Right ventricle myocardium inferior (tissue), 1 donor: ENCODE data around the gene GRID1. TPM values are rescaled to one million over a fixed set of nuclear protein-coding genes. Genes with fewer than 3 reads are reported as not detected.

ENCODE experiments used
- ATAC-seq: fragments of 200-7000 bp; cut with Tn5 transposase; one replicate; pipeline ENCODE4 v1.9.1; 2020; ENCODE audit warnings: mild to moderate bottlenecking, moderate library complexity
- DNase-seq: peaks from one replicate; pipeline ENCODE4 v3.0.0; 2021; ENCODE audit errors: missing footprints
- intact Hi-C: fragments of 100-400 bp; cut with DNase I; formaldehyde crosslinking; loops from one replicate; pipeline ENCODE4 v1.11.0; 2022
- total RNA-seq: library from RNA; stranded (reverse); fragmentation: NEBNext Ultra II Directional; extraction: Animal tissue kit (Norgen Biotek cat#: 25700); gene quantifications from one replicate; pipeline ENCODE4 v1.2.1, GENCODE V29; 2021
- donor health status: DM: no; HTN: yes; CAD: no; lungs with severe emphysema.

GRID1 gene
- total RNA-seq, 1 donor from 2014 or later: 1.3 TPM

DNA sequence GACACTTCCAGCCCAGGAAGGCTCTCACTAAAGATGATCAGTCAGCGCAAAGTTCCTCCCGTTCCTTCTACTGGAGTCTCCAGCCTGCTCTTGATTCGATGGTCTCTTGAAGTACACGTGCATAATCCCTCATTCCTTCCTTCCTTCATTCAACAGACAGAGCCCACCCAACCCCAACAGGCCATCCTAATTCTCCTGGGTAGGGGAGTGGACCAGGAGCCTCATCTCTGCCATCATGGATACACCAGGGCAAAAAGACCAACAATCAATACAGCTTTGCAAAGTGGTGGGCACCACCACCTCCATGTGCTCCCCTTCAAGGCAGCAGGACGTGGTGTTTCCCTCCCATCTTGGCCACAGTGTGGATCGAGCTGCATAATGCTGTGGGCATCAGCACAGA, 446.3 kb downstream of the GRID1 start:
- ATAC-seq: no peak
- intact Hi-C loops: no loop called here
- DNase-seq: no peak

DNA sequence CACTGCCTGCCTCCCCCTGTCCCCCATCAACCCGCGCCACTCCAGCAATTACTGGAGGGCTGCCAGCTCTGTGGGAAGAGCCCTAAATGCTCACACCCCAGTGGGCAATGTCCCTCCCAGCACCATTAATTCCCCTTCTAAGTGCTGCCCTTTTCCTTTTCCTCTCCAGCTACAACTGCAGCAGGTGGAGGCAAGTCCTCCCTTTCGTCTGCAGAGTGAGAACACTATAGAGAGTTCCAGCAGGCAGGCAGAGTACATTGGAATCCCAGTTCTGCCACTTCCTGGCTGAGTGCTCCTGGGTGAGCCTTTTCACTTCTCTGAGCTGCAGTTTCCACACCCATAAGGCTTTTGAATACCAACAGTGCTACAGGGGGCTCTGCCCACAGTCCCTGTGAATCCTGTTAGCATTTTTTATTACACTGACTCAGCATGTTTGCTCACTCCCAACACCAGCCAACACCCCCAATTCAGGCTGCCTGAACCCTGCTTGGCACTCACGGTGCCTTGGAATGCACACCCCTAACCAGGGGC, 447.0 kb downstream of the GRID1 start:
- no peak for ATAC-seq
- intact Hi-C loops: no loop called here
- no peak for DNase-seq

DNA sequence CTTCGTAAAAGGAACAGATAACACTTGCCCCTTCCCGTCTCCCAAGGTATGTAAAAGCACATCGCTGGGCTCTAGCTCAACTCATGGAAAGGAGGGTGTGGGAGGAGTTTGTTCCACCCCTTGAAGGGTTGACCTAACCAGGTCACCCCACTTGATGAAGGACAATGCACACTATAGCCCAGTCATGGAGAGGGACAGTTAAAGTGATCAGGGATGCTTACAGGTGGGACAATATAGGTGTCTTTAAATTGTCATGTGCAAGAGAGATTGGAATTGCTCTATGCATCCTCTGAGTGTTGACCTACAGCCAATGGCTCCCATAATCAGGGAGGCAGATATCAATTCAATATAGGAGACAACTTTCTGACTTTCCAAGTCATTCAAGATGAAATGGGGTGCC, 448.2 kb downstream of the GRID1 start:
- intact Hi-C loops: no loop called here
- DNase-seq (no peak), ATAC-seq (no peak)

DNA sequence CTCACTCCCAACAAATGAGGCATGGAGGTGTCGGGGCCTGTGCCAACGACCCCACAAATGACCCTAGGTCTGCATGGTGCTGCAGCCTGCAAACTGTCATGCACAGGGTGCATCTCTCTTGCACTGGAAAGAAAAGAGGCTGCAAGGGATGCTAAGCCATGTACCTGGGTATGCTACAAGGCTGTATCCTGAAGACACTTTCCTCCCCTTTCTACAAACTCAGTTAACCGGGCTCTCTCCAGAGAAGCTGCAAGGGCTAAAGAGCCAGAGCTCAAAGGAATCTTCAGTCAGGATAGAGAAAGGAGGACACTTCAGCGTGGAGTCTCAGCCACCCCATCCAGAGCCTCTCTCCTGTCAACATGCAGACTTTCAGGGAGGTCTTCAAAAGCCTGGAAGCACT, 449.0 kb downstream of the GRID1 start:
- no peak for ATAC-seq

DNA sequence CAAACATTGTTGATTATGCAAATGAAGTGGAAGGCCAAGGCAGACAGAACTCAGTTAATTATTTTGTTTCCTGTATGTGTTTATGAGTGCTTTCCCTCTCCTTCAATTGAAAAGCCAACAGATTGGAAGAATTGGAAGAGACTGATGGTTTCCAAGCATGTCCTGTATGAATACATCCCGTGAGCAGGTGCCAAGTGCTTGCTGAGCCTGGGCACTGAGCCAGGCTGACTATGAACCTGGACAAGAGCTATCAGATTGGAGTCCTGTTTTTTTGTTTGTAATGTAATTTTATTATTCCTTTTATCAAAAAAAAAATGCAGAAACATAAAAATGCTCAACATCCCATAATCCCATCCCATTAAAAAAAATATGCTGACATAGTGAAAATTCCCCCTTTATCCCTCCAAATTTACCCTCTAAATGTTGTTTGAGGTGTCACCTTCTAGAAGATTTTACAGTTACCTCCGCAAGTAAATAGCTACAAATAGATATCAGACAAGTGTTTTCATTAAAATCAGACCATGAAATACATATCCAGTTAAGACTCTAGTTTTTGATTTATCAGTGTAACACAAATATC, 449.5 kb downstream of the GRID1 start:
- no peak for DNase-seq
- ATAC-seq: no peak
- intact Hi-C loops: no loop called here

More for the DNA sequence above, 449.0 kb downstream of the GRID1 start:
- intact Hi-C loops: no loop called here
- DNase-seq: no peak

DNA sequence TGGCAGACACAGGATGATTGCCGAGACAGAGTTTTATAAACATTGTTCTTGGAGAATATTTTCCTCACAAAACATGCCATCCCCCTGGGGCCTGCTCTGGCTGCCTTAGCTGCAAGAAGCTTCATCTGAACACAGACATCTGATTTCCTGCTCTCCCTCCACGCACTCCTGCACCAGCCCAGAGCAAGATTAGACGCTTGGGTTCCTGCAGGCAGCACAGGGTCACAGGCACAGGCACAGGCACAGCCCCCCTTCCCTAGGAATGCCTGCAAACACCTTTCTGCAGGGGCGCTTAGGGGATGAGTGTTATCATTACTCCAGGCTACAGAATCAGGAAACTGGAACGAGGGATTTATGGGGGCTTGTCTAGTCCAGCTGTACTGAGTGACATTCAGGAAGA, 450.3 kb downstream of the GRID1 start:
- intact Hi-C loops: no loop called here
- ATAC-seq (no peak), DNase-seq (no peak)

DNA sequence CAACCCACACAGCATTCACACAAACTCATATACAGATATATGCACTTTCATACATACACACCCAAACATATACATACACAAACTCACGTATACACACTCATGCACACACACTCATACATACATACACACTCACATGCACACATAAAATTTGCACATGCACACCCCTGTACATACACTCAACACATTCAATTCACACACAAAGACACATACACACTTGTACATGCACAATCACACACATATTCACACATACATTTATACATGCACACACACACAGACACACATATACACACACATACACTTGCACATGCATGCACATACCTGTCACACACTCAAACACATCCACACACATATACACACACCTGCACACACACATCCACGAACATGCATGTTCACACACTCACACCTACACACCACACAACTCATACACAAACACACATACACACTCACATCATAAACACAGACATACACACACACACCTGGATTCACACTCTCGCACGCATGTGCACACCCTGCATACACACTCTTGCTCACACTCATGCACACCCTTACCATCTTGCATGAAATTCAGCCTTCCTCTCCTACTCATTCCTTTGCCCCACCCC, 451.2 kb downstream of the GRID1 start:
- intact Hi-C loops: no loop called here
- ATAC-seq: no peak
- no peak for DNase-seq

DNA sequence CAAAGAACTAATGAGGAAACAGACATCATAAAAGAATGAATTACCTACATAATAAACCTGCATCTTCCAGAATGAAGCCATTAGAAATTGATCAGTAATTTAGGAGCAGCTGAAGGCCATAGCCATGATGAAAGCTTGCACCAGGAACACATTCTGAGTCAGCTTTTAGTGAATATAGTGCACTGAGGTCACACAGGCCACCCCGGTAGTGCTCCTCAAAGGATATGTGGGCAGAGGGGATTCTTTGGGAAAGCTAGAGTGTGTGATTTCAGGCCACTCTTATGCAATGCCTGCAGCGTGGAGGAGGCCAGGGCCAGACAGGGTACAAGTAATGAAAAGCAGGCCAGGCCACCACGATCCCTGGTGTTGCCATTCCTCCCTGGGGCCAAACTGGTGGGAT, 451.9 kb downstream of the GRID1 start:
- intact Hi-C loops: no loop called here
- no peak for ATAC-seq
- DNase-seq: no peak

DNA sequence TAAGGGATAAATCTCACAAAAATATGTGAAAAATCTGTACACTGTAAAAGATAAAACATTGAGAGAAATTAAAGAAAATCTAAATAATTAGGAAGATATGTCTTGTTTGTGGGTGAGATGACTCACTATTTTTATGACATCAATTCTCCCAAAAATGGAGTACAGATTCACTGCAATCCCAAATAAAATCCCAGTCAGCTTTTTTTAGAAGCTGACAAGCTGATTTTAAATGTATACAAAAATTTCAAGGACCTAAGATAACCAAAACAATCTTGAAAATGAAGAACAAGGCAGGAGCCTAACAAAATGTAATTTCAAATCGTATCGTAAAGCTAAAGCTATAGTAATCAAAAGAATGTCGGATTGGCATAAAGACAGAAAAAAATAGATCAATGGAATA, 458.1 kb downstream of the GRID1 start:
- no peak for ATAC-seq
- intact Hi-C loops: no loop called here
- DNase-seq: no peak

DNA sequence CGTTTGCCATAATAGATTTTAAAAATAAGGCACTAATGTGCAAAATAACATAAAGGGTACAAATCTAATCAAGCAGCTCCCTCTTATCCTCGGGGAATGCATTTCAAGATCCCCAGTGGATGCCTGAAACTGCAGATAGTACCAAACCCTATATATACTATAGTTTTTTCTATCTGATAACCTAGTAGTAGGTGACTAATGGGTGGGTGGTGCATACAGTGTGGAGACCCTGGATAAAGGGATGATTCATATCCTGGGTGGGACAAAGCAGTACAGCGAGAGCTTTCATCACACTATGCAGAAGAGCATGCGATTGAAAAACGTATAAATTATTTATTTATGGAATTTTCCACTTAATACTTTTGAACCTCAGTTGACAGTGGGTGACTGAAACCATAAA, 464.5 kb downstream of the GRID1 start:
- ATAC-seq: no peak

DNA sequence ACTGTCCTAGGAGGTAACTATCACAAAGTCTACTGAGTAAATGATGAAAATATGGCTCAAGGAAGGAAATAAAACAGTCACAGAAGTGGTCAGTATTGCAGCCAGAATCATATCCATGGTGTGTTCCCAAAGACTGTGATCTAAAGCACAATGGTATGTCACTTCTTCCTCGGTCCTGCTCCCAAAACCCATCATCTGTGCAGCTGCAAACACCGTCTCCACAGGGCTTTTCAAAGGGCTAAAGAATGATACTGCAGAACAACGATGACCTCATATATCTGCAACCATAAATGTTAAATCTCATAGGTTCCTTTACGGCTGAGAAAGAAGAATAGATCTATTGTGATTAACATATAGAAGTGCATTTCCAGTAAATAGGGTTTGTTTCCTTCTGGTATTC, 465.0 kb downstream of the GRID1 start:
- intact Hi-C loops: no loop called here
- DNase-seq (no peak), ATAC-seq (no peak)

More for the DNA sequence above, 464.5 kb downstream of the GRID1 start:
- intact Hi-C loops: no loop called here
- DNase-seq: no peak

DNA sequence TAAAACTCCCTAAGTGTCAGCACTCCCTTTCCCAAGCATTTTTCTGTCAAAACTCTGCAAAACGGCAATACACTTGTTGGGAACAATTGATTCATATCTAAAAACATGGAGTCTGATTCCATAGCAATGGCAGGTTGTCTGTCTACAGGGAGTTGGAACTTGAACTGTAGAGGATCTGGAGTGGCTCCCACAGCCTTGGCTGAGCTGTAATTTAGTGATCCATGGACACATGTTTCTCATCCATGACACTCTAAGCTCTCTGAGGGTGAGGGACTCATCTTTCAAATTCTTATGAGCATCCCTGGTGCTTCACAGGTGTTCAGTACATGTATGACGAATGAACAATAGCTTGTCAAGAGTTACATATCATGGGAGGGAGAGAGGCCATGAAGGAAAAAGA, 466.1 kb downstream of the GRID1 start:
- no peak for ATAC-seq
- intact Hi-C loops: no loop called here

DNA sequence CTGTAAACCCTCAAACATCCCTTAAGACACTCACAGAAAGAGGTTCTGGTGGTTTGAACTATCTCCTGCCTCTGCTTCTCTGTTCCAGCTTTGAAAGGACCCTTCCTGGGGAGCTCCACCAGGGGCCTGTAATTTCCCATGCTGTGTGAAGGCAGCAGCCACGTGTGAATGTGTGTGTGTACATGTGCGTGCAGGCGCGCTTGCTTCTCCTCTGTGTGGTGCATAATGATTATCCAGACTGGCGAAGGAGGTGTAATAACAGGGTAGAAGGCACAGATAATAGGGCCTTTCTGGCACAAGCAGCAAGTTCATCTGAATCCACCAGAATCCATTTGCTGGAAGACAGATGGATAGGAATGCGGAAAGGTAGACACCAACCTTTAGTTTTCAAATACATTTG, 466.5 kb downstream of the GRID1 start:
- ATAC-seq (no peak), DNase-seq (no peak)
- intact Hi-C loops: no loop called here

More for the DNA sequence above, 466.1 kb downstream of the GRID1 start:
- no peak for DNase-seq

DNA sequence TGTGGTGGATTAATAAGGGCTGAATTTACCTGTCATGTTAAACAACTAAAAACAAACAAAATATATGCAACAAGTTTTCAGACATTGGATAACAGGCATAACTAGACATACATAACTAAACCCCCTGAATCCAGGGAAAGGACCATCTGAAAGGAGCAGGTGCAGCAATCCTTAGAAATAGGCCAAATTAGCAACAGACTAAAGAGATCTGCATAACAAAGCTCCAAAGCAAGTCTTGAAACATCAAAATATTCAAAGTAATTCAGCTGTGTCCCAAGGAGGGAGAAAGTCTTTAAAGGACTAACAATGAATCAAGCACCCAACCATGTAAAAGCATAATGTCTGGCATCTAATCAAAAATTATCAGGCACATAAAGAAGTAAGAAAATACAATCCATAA, 475.1 kb downstream of the GRID1 start:
- intact Hi-C loops: no loop called here
- DNase-seq (no peak), ATAC-seq (no peak)

DNA sequence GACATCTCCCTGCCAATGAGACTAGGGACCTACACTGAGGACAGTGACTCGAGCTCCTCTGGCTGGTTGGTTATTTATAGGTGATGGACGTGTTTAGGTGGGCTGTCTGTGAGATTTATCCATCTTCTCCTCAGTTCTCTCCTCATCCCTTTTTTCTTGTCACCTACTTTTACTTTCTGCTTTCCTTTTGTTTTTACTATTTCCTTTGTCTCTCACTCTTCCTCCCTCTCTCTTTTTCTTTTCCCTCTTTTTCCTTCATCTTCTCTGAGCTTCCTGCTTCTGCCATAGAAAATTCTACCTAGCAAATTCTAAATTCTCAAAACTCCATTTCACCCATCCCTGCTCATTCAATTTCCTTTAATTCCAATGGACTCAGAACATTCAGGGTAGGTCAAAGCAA, 478.0 kb downstream of the GRID1 start:
- intact Hi-C loops: no loop called here
- ATAC-seq (no peak), DNase-seq (no peak)

DNA sequence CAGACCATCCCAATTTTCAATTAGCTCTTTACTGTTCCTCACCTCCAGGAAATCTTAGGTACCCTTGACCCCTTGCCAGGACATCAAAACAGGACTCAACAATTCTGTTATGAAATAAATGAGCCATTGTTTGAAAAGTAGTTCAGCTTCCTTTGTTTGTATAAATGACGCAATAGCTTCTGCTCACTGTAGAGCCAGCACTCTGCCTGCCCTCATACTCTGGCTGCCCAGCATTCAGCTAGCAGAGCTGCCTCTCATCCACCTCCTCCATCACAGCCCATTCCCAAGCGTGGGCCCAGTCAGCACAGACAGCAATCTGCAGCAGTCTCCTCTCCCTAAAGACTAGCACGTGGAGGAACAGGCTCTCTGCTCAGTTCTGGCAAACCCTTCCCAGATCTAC, 478.6 kb downstream of the GRID1 start:
- DNase-seq (no peak), ATAC-seq (no peak)
- intact Hi-C loops: no loop called here

DNA sequence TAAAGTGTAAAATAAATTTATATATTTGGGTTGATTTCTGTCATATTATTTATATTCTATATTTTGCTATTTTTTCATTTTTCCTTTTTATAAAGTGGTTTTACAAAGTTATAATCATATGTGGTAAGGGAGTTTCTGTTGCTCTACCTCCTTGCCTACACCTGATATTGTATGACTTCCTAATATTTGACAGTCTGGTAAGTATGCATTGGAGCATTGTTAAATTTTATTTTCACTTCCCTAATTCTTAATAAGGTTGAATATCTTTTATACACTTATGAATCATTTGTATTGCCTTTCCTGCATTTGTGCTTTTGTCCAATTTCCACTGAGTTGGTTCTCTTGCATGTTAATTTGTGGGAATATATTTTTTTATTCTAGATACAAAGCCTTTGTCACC, 492.4 kb downstream of the GRID1 start:
- intact Hi-C loops: no loop called here
- DNase-seq (no peak), ATAC-seq (no peak)

DNA sequence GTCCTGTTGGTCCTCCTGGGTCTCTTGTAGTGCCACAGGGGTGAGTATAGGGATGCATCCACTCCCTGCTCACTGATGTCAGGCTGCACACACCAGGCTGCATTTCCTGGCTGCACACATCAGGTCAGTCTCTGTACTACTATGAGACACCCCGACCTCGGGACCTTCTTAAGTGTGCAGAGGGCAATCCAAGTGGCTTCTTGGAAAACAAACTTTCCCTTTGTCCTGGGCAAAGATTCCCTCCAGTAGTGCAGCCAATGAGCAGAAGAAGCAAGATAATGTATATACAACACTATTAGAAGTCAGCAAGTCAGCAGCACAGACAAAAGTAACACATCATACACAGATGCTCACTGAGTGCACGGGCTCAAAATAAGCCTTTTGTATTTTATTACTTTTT, 493.5 kb downstream of the GRID1 start:
- DNase-seq (no peak), ATAC-seq (no peak)
- intact Hi-C loops: no loop called here

DNA sequence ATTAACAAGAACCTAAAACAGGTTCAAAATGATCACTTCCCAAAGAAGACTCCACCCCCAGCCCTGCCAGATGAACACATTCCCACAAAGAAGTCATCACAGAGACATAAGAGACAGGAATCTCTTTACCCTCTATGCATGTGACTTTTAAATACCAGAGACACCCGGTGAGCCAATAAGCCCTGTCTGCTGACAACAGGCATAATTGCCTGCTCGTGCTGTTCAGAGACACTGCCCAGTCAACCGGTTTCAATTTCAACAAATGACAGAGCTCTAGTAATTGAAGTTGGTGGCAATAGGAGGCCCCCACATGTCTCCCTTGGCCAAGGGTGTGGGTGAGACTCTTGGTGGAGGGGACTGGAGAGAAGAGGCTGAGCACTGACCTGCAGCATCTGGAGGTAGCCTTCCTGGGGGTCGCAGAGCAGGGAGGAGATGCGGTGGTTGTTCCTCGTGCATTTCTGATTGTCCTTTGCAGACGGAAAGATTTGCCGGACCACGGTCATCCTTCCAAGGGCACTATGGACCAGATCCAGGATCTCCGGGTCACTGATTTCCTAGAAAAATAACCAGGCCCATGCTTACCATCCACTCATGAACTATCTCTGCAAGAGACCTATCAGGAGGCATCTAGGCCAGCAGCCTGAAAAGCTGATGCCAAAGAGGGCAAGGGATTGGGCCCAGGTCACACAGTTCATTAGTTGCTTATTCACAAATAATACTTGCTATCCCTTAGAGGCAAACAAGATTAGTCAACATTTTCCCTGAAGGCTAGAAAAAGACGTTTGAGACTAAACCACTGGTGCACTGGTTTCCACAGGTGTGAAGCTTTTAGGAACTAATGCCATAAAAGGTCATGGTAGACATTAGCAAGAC, 497.7 kb downstream of the GRID1 start:
- DNase-seq: no peak
- intact Hi-C loops: no loop called here
- no peak for ATAC-seq
